ENCODE measurements around the gene METAP1D.

METAP1D gene

GRCh38 chr2:171964308-171964707, 35.4 kb upstream of the METAP1D start:
- Histone ChIP-seq H3K4me3 (ENCODE audit: low read depth, low read length) (no peak overlapping the region), H3K27ac (no peak overlapping the region), H3K9ac (no peak overlapping the region), H3K4me2 (ENCODE audit: low read length) (no peak overlapping the region), H3K9me3 (ENCODE audit: control insufficient read depth, low read length) (no peaks in the 10 kb centered on the region), H3K36me3 (ENCODE audit: control insufficient read depth, insufficient read depth, low read length) (no peaks in the 10 kb centered on the region), H2AFZ (no peak overlapping the region), H3K79me2 (no peaks in the 10 kb centered on the region), H3K4me1 (no peaks in the 10 kb centered on the region), H3K27me3 (ENCODE audit: control insufficient read depth, insufficient read depth, low read length) (no peaks in the 10 kb centered on the region)
- no peak for TF ChIP-seq CTCF (IDR thresholded peaks at IDR 0.05)

GRCh38 chr2:171965238-171965637, 34.5 kb upstream of the METAP1D start:
- no peaks in the 10 kb centered on the region for H3K79me2 ChIP-seq
- H3K4me2 ChIP-seq (ENCODE audit: low read length), result no peak overlapping the region
- no peak overlapping the region for H2AFZ ChIP-seq
- no peak overlapping the region for H3K4me3 ChIP-seq (ENCODE audit: low read depth, low read length)
- H3K9me3 ChIP-seq (ENCODE audit: control insufficient read depth, low read length), result no peaks in the 10 kb centered on the region
- no peak for TF ChIP-seq CTCF (IDR thresholded peaks at IDR 0.05)
- no peak overlapping the region for H3K9ac ChIP-seq
- no peak overlapping the region for H3K27ac ChIP-seq
- no peaks in the 10 kb centered on the region for H3K27me3 ChIP-seq (ENCODE audit: control insufficient read depth, insufficient read depth, low read length)
- no peaks in the 10 kb centered on the region for H3K4me1 ChIP-seq
- no peaks in the 10 kb centered on the region for H3K36me3 ChIP-seq (ENCODE audit: control insufficient read depth, insufficient read depth, low read length)

- no peak overlapping the region for H3K27ac ChIP-seq
- H3K27me3 ChIP-seq (ENCODE audit: control insufficient read depth, insufficient read depth, low read length), result no peaks in the 10 kb centered on the region
- no peaks in the 10 kb centered on the region for H3K36me3 ChIP-seq (ENCODE audit: control insufficient read depth, insufficient read depth, low read length)
- TF ChIP-seq CTCF (IDR thresholded peaks at IDR 0.05), result no peak
- H2AFZ ChIP-seq, result no peak overlapping the region
- H3K4me2 ChIP-seq (ENCODE audit: low read length), result no peak overlapping the region
- H3K9ac ChIP-seq, result no peak overlapping the region
- no peaks in the 10 kb centered on the region for H3K4me1 ChIP-seq
- H3K9me3 ChIP-seq (ENCODE audit: control insufficient read depth, low read length), result no peaks in the 10 kb centered on the region
- H3K4me3 ChIP-seq (ENCODE audit: low read depth, low read length), result no peak overlapping the region
- H3K79me2 ChIP-seq, result no peaks in the 10 kb centered on the region
Observed at GRCh38 chr2:171965661-171966060, 34.1 kb upstream of the METAP1D start.

- no peak overlapping the region for H3K27ac ChIP-seq
- no peaks in the 10 kb centered on the region for H3K4me1 ChIP-seq
- no peaks in the 10 kb centered on the region for H3K27me3 ChIP-seq (ENCODE audit: control insufficient read depth, insufficient read depth, low read length)
- no peak overlapping the region for H3K9ac ChIP-seq
- no peak overlapping the region for H2AFZ ChIP-seq
- H3K4me2 ChIP-seq (ENCODE audit: low read length), result no peak overlapping the region
- no peaks in the 10 kb centered on the region for H3K36me3 ChIP-seq (ENCODE audit: control insufficient read depth, insufficient read depth, low read length)
- H3K9me3 ChIP-seq (ENCODE audit: control insufficient read depth, low read length), result no peaks in the 10 kb centered on the region
- no peak for TF ChIP-seq CTCF (IDR thresholded peaks at IDR 0.05)
- H3K79me2 ChIP-seq, result no peaks in the 10 kb centered on the region
- no peak overlapping the region for H3K4me3 ChIP-seq (ENCODE audit: low read depth, low read length)
Observed at GRCh38 chr2:171966235-171966634, 33.5 kb upstream of the METAP1D start.

GRCh38 chr2:171966688-171967087, 33.1 kb upstream of the METAP1D start:
- H3K9ac ChIP-seq, result no peak overlapping the region
- no peaks in the 10 kb centered on the region for H3K27me3 ChIP-seq (ENCODE audit: control insufficient read depth, insufficient read depth, low read length)
- H3K4me3 ChIP-seq (ENCODE audit: low read depth, low read length), result no peak overlapping the region
- no peak overlapping the region for H2AFZ ChIP-seq
- no peak overlapping the region for H3K27ac ChIP-seq
- H3K79me2 ChIP-seq, result no peaks in the 10 kb centered on the region
- no peak overlapping the region for H3K4me2 ChIP-seq (ENCODE audit: low read length)
- no peaks in the 10 kb centered on the region for H3K9me3 ChIP-seq (ENCODE audit: control insufficient read depth, low read length)
- H3K36me3 ChIP-seq (ENCODE audit: control insufficient read depth, insufficient read depth, low read length), result no peaks in the 10 kb centered on the region
- no peak for TF ChIP-seq CTCF (IDR thresholded peaks at IDR 0.05)
- H3K4me1 ChIP-seq, result no peaks in the 10 kb centered on the region

All from parathyroid adenoma (tissue), 2 donors.